CD4-positive, alpha-beta T cell (primary cell): Measurements from ENCODE around the gene NPNT. TPM values are rescaled to one million over a fixed set of nuclear protein-coding genes. Genes with fewer than 3 reads are reported as not detected.

ENCODE experiments used
- ATAC-seq: fragments of 200-7000 bp; cut with Tn5 transposase; one replicate; pipeline ENCODE4 v1.10.0; 2022; ENCODE audit warnings: mild to moderate bottlenecking; ENCODE audit not compliant: poor library complexity
- CTCF ChIA-PET: fragments of 350-600 bp; sonication (Branson Sonifier 250); formaldehyde crosslinking; loops from one replicate; lab custom pipeline; 2021; ENCODE audit warnings: antibody characterized with exemption, inconsistent platforms; lab: Charles Lee
- POLR2A ChIA-PET: fragments of 350-600 bp; sonication (Branson Sonifier 250); formaldehyde crosslinking; loops from one replicate; lab custom pipeline; 2021; ENCODE audit warnings: antibody characterized with exemption, inconsistent platforms; lab: Charles Lee
- DNase-seq, 14 experiments: peaks; one replicate each; pipeline ENCODE4 v3.0.0-alpha.2; 2013 to 2020; ENCODE audit warnings: mixed read lengths in 2 of 14
- H3K27ac ChIP-seq, 2 donors: one replicate each; pipeline versions ENCODE4 v1.5.1 to v1.7.0; 2013; ENCODE audit warnings: low read length in 2 of 2, low read depth in 1 of 2, mild to moderate bottlenecking in 1 of 2
- H3K27me3 ChIP-seq, 2 experiments: 1 replicate in 1 of 2; 2 replicates in 1 of 2; pipeline versions ENCODE4 v1.6.1 to v1.7.0; 2013; ENCODE audit warnings: low read length in 2 of 2, control low read depth in 1 of 2, mild to moderate bottlenecking in 1 of 2, moderate library complexity in 1 of 2; ENCODE audit not compliant: insufficient read depth in 2 of 2, control insufficient read depth in 1 of 2
- H3K36me3 ChIP-seq: one replicate; pipeline ENCODE4 v1.6.1; 2013; ENCODE audit warnings: low read length, control low read depth; ENCODE audit not compliant: insufficient read depth
- H3K4me1 ChIP-seq: one replicate; pipeline ENCODE4 v1.6.1; 2013; ENCODE audit warnings: low read length, control low read depth; ENCODE audit not compliant: insufficient read depth
- H3K4me3 ChIP-seq: one replicate; pipeline ENCODE4 v1.5.1; 2013; ENCODE audit warnings: mild to moderate bottlenecking, low read length, moderate library complexity
- H3K9me3 ChIP-seq, 2 experiments: 1 replicate in 1 of 2; 2 replicates in 1 of 2; pipeline versions ENCODE4 v1.6.1 to v1.7.0; 2013; ENCODE audit warnings: low read length in 2 of 2, mild to moderate bottlenecking in 2 of 2, control low read depth in 1 of 2, moderate library complexity in 1 of 2; ENCODE audit not compliant: control insufficient read depth in 1 of 2, insufficient read depth in 1 of 2
- H3K27ac Mint-ChIP-seq: one replicate; pipeline ENCODE4 v1.8.0; 2020; ENCODE audit warnings: mixed read lengths
- H3K27me3 Mint-ChIP-seq: one replicate; pipeline ENCODE4 v1.8.0; 2021; ENCODE audit warnings: mixed read lengths
- H3K36me3 Mint-ChIP-seq: one replicate; pipeline ENCODE4 v1.8.0; 2021; ENCODE audit warnings: low read depth, mixed read lengths
- H3K4me1 Mint-ChIP-seq: one replicate; pipeline ENCODE4 v1.8.0; 2021; ENCODE audit warnings: low read depth, mixed read lengths
- H3K4me3 Mint-ChIP-seq: one replicate; pipeline ENCODE4 v1.8.0; 2020; ENCODE audit warnings: mild to moderate bottlenecking, mixed read lengths
- H3K9me3 Mint-ChIP-seq: one replicate; pipeline ENCODE4 v1.8.0; 2020; ENCODE audit warnings: mixed read lengths
- CTCF ChIP-seq: fragments of 200-600 bp; IDR thresholded peaks from one replicate; pipeline ENCODE4 v1.8.0; 2022; ENCODE audit warnings: antibody characterized with exemption, mild to moderate bottlenecking
- intact Hi-C, 2 experiments: fragments of 100-400 bp; cut with DNase I in 1 of 2; cut with micrococcal nuclease in 1 of 2; formaldehyde crosslinking; loops; one replicate each; pipeline versions ENCODE4 v1.15.1 to v1.9.0; 2023 to 2025; cut with DNase I, micrococcal nuclease
- total RNA-seq, 174 experiments: library from RNA in 2 of 174; stranded (reverse) in 2 of 174; gene quantifications; one replicate each; pipeline ENCODE4 v1.2.3 and lab custom pipeline; 2021 to 2026

Gene NPNT
- total RNA-seq, 2 experiments from 2014 or later, result not detected

GRCh38 chr4:105946771-105947170 lies 51.5 kb downstream of the NPNT start:
- no peaks in the 10 kb centered on the region for H3K36me3 ChIP-seq
- H3K4me3 ChIP-seq, result no peak overlapping the region
- intact Hi-C loops, result no loop called here
- ChIA-PET CTCF (no interaction called here), POLR2A (no interaction called here)
- no peak for DNase-seq
- TF ChIP-seq CTCF, result no peak
- no peaks in the 10 kb centered on the region for H3K4me1 ChIP-seq
- no peaks in the 10 kb centered on the region for H3K4me1 Mint-ChIP-seq
- no peak overlapping the region for H3K27ac ChIP-seq
- no peak overlapping the region for H3K4me3 Mint-ChIP-seq
- H3K27ac Mint-ChIP-seq, result no peak overlapping the region
- H3K36me3 Mint-ChIP-seq, result no peaks in the 10 kb centered on the region
- no peaks in the 10 kb centered on the region for H3K9me3 ChIP-seq
- no peaks in the 10 kb centered on the region for H3K27me3 Mint-ChIP-seq
- no peaks in the 10 kb centered on the region for H3K9me3 Mint-ChIP-seq
- no peak for ATAC-seq
- H3K27me3 ChIP-seq, result no peaks in the 10 kb centered on the region

- no peak for TF ChIP-seq CTCF
- H3K27me3 ChIP-seq, result no peaks in the 10 kb centered on the region
- H3K36me3 Mint-ChIP-seq, result no peaks in the 10 kb centered on the region
- no peak overlapping the region for H3K27ac ChIP-seq
- H3K9me3 ChIP-seq, result no peaks in the 10 kb centered on the region
- intact Hi-C loops, result no loop called here
- no peaks in the 10 kb centered on the region for H3K9me3 Mint-ChIP-seq
- ChIA-PET POLR2A (no interaction called here), CTCF (no interaction called here)
- H3K27ac Mint-ChIP-seq, result no peak overlapping the region
- no peaks in the 10 kb centered on the region for H3K4me1 Mint-ChIP-seq
- H3K4me1 ChIP-seq, result no peaks in the 10 kb centered on the region
- no peak for DNase-seq
- no peaks in the 10 kb centered on the region for H3K27me3 Mint-ChIP-seq
- H3K4me3 ChIP-seq, result no peak overlapping the region
- no peak overlapping the region for H3K4me3 Mint-ChIP-seq
- no peaks in the 10 kb centered on the region for H3K36me3 ChIP-seq
- ATAC-seq, result no peak
Observed at GRCh38 chr4:105950701-105951100, 55.4 kb downstream of the NPNT start.

GRCh38 chr4:105951198-105951597 lies 55.9 kb downstream of the NPNT start:
- no peaks in the 10 kb centered on the region for H3K27me3 Mint-ChIP-seq
- ChIA-PET CTCF (no interaction called here), POLR2A (no interaction called here)
- Histone ChIP-seq H3K36me3 (no peaks in the 10 kb centered on the region), H3K9me3 (no peaks in the 10 kb centered on the region), H3K4me1 (no peaks in the 10 kb centered on the region), H3K27ac (no peak overlapping the region), H3K27me3 (no peaks in the 10 kb centered on the region), H3K4me3 (no peak overlapping the region)
- no peak overlapping the region for H3K4me3 Mint-ChIP-seq
- TF ChIP-seq CTCF, result no peak
- no peaks in the 10 kb centered on the region for H3K4me1 Mint-ChIP-seq
- H3K27ac Mint-ChIP-seq, result no peak overlapping the region
- no peaks in the 10 kb centered on the region for H3K9me3 Mint-ChIP-seq
- ATAC-seq, result no peak
- no peaks in the 10 kb centered on the region for H3K36me3 Mint-ChIP-seq
- intact Hi-C loops, result no loop called here
- no peak for DNase-seq
